Progenitor cell of endocrine pancreas (in vitro differentiated cells): ENCODE measurements around the gene GARIN5A. TPM values are rescaled to one million over a fixed set of nuclear protein-coding genes. Genes with fewer than 3 reads are reported as not detected.

ENCODE experiments used
- DNase-seq: peaks from one replicate; pipeline ENCODE4 v3.0.0; 2021; ENCODE audit warnings: low spot score; ENCODE audit not compliant: unreplicated experiment
- H3K27ac Mint-ChIP-seq: 2 replicates; pipeline ENCODE4 v1.8.0; 2021; ENCODE audit warnings: mild to moderate bottlenecking, moderate library complexity, mixed read lengths
- H3K27me3 Mint-ChIP-seq: 2 replicates; pipeline ENCODE4 v1.8.0; 2021; ENCODE audit warnings: mixed read lengths
- H3K36me3 Mint-ChIP-seq: 2 replicates; pipeline ENCODE4 v1.8.0; 2022; ENCODE audit warnings: mixed read lengths; ENCODE audit not compliant: insufficient read depth
- H3K4me1 Mint-ChIP-seq: 2 replicates; pipeline ENCODE4 v1.8.0; 2021; ENCODE audit warnings: low read depth, mixed read lengths
- H3K4me3 Mint-ChIP-seq: 2 replicates; pipeline ENCODE4 v1.8.0; 2021; ENCODE audit warnings: low read depth, mild to moderate bottlenecking, moderate library complexity, mixed read lengths
- H3K9me3 Mint-ChIP-seq: 2 replicates; pipeline ENCODE4 v1.8.0; 2021; ENCODE audit warnings: low read depth, mixed read lengths
- total RNA-seq: library from RNA; stranded (reverse); gene quantifications from 2 replicates; pipeline ENCODE4 v1.2.1, GENCODE V29; 2021
- TF ChIP-seq, protein P1 (sequence below): fragments of 200-600 bp; sonication (generic); IDR thresholded peaks from one replicate; pipeline ENCODE4 v1.5.0; 2021; ENCODE audit warnings: antibody characterized with exemption, mild to moderate bottlenecking; ENCODE audit not compliant: unreplicated experiment

GARIN5A gene
- total RNA-seq, 1 donor from 2014 or later: 11.6 TPM

DNA sequence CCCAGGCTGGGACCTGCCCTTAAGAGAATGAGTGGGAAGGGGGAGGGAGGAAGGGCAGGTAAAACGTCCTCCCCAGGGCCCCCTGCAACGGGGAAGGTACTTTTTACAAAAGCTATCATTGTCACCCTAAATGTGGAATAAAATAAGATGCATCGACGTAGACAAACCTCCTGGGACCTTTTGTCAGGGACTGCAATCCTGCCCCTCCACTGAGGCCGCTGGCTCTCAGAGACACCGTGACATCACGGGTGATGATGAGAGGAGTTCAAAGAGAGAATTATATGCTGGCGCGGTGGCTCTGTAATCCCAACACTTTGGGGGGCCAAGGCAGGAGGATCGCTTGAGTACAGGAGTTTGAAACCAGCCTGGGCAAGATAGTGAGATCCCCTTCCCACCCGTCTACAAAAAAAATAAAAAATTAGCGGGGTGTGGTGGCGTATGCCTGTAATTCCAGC, 45.7 kb downstream of the GARIN5A start:
- DNase-seq: no peak
- Mint-ChIP-seq H3K9me3 (no peaks in the 10 kb centered on the region), H3K4me1 (peaks cover 6% of the 10 kb centered on the region), H3K27ac (peak overlapping the region; percentile 95), H3K36me3 (no peaks in the 10 kb centered on the region), H3K27me3 (peaks cover 39% of the 10 kb centered on the region), H3K4me3 (peak overlapping the region; percentile 82)
- TF ChIP-seq, protein P1, sequence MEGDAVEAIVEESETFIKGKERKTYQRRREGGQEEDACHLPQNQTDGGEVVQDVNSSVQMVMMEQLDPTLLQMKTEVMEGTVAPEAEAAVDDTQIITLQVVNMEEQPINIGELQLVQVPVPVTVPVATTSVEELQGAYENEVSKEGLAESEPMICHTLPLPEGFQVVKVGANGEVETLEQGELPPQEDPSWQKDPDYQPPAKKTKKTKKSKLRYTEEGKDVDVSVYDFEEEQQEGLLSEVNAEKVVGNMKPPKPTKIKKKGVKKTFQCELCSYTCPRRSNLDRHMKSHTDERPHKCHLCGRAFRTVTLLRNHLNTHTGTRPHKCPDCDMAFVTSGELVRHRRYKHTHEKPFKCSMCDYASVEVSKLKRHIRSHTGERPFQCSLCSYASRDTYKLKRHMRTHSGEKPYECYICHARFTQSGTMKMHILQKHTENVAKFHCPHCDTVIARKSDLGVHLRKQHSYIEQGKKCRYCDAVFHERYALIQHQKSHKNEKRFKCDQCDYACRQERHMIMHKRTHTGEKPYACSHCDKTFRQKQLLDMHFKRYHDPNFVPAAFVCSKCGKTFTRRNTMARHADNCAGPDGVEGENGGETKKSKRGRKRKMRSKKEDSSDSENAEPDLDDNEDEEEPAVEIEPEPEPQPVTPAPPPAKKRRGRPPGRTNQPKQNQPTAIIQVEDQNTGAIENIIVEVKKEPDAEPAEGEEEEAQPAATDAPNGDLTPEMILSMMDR: no peak

DNA sequence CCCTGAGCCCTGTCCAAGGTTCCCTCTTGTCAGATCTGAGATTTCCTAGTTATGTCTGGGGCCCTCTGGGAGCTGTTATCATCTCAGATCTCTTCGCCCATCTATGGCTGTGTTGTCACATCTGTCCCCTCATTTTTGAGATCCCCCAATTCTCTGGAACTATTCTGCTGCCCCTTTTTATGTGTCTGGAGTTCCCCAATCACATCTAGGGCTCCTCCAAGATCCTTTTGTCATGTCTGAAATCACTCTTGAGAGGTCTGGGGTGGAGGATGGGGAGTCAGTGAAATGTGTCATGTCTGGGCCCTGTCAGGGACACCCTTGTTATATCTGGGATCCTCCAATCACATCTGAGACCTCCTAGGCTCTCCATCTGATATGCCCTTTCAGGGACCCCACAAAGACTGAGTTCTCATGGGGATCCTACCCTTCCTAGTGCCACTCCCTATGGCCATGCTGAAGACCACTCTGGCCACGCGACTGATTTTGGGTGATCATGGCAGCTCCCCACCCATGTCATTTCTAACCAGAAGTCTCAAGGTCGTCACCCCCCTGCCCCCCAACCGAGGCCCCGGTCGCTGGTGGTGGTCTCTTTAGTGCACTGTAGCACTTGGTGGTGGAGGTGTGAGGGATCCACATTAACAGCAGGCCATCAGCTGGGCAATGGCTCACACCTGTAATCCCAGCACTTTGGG, 47.7 kb downstream of the GARIN5A start:
- Mint-ChIP-seq H3K27me3 (peaks cover 35% of the 10 kb centered on the region), H3K4me3 (no peak overlapping the region), H3K4me1 (peaks cover 6% of the 10 kb centered on the region), H3K27ac (no peak overlapping the region), H3K36me3 (no peaks in the 10 kb centered on the region), H3K9me3 (no peaks in the 10 kb centered on the region)
- DNase-seq: no peak
- TF ChIP-seq, protein P1: no peak

DNA sequence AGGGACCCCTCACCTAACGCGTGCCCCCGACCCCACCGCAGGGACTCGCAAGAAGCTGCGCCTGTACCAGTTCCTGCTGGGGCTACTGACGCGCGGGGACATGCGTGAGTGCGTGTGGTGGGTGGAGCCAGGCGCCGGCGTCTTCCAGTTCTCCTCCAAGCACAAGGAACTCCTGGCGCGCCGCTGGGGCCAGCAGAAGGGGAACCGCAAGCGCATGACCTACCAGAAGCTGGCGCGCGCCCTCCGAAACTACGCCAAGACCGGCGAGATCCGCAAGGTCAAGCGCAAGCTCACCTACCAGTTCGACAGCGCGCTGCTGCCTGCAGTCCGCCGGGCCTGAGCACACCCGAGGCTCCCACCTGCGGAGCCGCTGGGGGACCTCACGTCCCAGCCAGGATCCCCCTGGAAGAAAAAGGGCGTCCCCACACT, 48.6 kb downstream of the GARIN5A start:
- no peak overlapping the region for H3K4me3 Mint-ChIP-seq
- peaks cover 32% of the 10 kb centered on the region for H3K27me3 Mint-ChIP-seq
- H3K9me3 Mint-ChIP-seq: no peaks in the 10 kb centered on the region
- H3K36me3 Mint-ChIP-seq: no peaks in the 10 kb centered on the region
- no peak overlapping the region for H3K27ac Mint-ChIP-seq
- TF ChIP-seq, protein P1: no peak
- H3K4me1 Mint-ChIP-seq: peaks cover 4% of the 10 kb centered on the region
- peak; percentile 42 for DNase-seq

DNA sequence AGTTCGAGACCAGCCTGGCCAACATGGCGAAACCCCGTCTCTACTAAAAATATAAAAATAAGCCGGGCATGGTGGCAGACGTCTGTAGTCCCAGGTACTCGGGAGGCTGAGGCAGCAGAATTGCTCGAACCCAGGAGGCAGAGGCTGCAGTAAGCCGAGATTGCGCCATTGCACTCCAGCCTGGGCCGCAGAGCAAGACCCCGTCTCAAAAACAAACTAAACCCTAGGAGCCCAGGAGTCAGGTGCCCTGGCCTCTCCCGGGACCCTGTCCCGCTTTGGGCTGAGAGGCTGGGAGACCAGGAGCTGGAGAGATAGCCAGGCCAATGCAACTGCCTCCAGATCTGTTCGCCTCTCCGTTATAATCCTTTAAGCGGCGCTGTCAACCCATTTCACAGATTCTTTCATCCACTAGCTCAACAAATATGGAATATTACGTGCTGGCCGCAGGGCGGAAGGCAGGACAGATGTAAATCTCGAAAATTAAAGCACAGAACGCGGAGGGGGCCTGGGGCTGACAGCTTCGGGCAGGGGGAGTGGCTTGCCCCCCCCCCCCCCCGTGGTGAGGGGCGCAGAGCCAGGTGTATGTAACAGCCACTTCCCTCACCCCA, 49.2 kb downstream of the GARIN5A start:
- Mint-ChIP-seq H3K27ac (no peak overlapping the region), H3K27me3 (peaks cover 29% of the 10 kb centered on the region), H3K4me3 (no peak overlapping the region), H3K36me3 (no peaks in the 10 kb centered on the region), H3K9me3 (no peaks in the 10 kb centered on the region), H3K4me1 (peaks cover 4% of the 10 kb centered on the region)
- TF ChIP-seq, protein P1: no peak
- no peak for DNase-seq

DNA sequence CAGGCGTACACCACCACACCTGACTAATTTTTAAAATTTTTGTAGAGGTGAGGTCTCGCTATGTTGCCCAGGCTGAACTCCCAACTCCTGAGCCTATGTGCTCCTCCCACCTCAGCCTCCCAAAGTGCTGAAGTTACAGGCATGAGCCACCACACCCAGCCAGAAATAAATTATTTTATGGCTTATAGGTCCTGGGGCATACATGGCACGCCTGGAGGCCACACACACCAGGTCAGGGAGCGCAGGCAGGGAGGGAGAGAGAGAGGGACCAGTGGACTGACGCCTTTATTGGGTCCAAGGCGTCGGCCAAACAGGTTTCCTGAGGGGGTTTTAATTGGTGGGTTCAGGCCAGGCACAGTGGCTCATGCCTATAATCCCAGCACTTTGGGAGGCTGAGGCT, 51.1 kb downstream of the GARIN5A start:
- H3K4me3 Mint-ChIP-seq: no peak overlapping the region
- H3K36me3 Mint-ChIP-seq: no peaks in the 10 kb centered on the region
- no peaks in the 10 kb centered on the region for H3K9me3 Mint-ChIP-seq
- TF ChIP-seq, protein P1: no peak
- no peak overlapping the region for H3K27ac Mint-ChIP-seq
- DNase-seq: no peak
- peaks cover 25% of the 10 kb centered on the region for H3K27me3 Mint-ChIP-seq
- H3K4me1 Mint-ChIP-seq: no peaks in the 10 kb centered on the region
